Nephron (organoid): ENCODE data around the gene EBPL.

Experiments used
- H3K27ac Mint-ChIP-seq, 3 experiments: 2 replicates each; pipeline ENCODE4 v1.8.0; 2020; ENCODE audit warnings: mixed read lengths in 3 of 3, mild to moderate bottlenecking in 2 of 3, moderate library complexity in 1 of 3
- H3K27me3 Mint-ChIP-seq: 2 replicates; pipeline ENCODE4 v1.8.0; 2021; ENCODE audit warnings: low read depth, mild to moderate bottlenecking, moderate library complexity, mixed read lengths
- H3K36me3 Mint-ChIP-seq: 2 replicates; pipeline ENCODE4 v1.8.0; 2020; ENCODE audit warnings: low read depth, mixed read lengths
- H3K4me1 Mint-ChIP-seq: 2 replicates; pipeline ENCODE4 v1.8.0; 2020; ENCODE audit warnings: mixed read lengths
- H3K4me3 Mint-ChIP-seq, 3 experiments: 2 replicates each; pipeline ENCODE4 v1.8.0; 2020; ENCODE audit warnings: mild to moderate bottlenecking in 3 of 3, mixed read lengths in 3 of 3, moderate library complexity in 2 of 3
- H3K9me3 Mint-ChIP-seq: 2 replicates; pipeline ENCODE4 v1.8.0; 2020; ENCODE audit warnings: mixed read lengths
- TF ChIP-seq, protein P1 (sequence below), 3 experiments: fragments of 200-600 bp; sonication (generic); IDR thresholded peaks; one replicate each; pipeline ENCODE4 v1.5.0; 2021; ENCODE audit warnings: antibody characterized with exemption in 3 of 3; ENCODE audit not compliant: unreplicated experiment in 3 of 3

The EBPL gene

DNA sequence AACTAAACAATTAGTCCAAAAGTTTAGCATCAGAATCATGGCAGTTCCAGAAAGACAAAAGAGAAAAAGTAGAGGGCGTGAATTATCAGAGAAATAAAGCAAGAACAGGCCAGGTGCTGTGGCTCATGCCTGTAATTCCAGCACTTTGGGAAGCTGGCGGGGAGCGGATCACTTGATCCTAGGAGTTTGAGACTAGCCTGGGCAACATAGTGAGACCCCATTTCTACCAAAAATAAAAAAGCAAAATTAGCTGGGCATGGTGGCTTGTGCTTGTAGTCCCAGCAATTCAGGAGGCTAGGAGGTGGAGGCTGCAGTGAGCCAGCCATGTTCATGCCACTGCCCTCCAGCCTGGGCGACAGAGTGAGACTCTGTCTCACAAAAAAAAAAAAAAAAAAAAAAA lies 44.6 kb downstream of the EBPL start:
- Mint-ChIP-seq H3K27ac (no peak overlapping the region), H3K4me3 (no peak overlapping the region), H3K9me3 (no peaks in the 10 kb centered on the region), H3K27me3 (no peaks in the 10 kb centered on the region), H3K4me1 (peaks cover 3% of the 10 kb centered on the region), H3K36me3 (no peaks in the 10 kb centered on the region)
- TF ChIP-seq, protein P1, sequence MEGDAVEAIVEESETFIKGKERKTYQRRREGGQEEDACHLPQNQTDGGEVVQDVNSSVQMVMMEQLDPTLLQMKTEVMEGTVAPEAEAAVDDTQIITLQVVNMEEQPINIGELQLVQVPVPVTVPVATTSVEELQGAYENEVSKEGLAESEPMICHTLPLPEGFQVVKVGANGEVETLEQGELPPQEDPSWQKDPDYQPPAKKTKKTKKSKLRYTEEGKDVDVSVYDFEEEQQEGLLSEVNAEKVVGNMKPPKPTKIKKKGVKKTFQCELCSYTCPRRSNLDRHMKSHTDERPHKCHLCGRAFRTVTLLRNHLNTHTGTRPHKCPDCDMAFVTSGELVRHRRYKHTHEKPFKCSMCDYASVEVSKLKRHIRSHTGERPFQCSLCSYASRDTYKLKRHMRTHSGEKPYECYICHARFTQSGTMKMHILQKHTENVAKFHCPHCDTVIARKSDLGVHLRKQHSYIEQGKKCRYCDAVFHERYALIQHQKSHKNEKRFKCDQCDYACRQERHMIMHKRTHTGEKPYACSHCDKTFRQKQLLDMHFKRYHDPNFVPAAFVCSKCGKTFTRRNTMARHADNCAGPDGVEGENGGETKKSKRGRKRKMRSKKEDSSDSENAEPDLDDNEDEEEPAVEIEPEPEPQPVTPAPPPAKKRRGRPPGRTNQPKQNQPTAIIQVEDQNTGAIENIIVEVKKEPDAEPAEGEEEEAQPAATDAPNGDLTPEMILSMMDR (IDR thresholded peaks at IDR 0.05; ENCODE audit: unreplicated experiment in 3 of 3): no peak

DNA sequence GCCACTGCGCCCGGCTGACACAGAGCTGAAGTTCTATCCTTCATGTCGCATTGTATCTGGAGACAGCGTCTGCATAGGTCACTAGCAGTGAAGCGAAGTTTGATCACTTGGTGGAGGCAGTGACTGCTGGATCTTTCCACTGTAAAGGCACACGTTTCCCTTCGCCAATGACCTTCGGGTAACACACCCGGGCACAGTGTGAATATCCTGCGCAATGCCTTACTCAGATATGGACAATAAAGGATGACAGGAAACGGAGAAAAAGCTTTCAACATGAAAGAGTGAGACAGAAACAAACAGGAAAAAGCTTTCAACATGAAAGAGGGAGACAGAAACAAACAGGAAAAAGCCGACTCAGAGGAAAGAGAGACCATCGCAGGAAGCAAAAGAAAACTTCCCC lies 45.8 kb downstream of the EBPL start:
- Mint-ChIP-seq H3K9me3 (no peaks in the 10 kb centered on the region), H3K27ac (no peak overlapping the region), H3K4me1 (no peaks in the 10 kb centered on the region), H3K36me3 (no peaks in the 10 kb centered on the region), H3K27me3 (no peaks in the 10 kb centered on the region), H3K4me3 (no peak overlapping the region)
- TF ChIP-seq, protein P1 (IDR thresholded peaks at IDR 0.05; ENCODE audit: unreplicated experiment in 3 of 3): no peak

DNA sequence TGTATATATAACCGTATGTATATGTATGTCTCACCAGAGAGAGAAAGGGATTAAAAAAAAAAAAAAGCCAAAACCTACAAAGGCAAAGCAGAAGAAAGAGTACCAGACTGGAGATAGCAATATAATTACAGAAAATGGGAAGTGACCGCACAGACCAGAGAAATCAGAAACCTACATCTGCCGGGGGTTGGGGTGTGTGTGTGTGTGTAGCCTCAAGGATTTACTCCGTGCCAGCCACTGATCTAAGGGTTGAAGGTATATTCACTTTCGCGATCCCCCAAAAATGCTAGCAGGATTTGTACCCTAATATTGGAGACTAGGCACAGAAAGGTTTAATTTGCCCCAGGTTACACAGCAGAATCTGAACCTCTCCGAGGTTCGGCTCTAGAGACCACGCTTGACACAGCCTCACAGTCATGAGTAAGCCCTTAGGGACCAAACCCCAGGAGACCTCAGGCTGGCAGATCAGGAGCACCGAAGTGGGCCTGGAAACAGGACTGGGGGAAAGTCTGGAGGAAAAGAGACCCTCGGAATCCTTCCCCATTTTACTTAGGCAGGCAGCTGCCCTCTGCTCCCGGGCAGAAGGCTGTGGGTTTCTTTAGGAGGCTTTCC lies 48.1 kb downstream of the EBPL start:
- H3K27me3 Mint-ChIP-seq: no peaks in the 10 kb centered on the region
- H3K36me3 Mint-ChIP-seq: no peaks in the 10 kb centered on the region
- H3K27ac Mint-ChIP-seq: no peak overlapping the region
- TF ChIP-seq, protein P1 (IDR thresholded peaks at IDR 0.05; ENCODE audit: unreplicated experiment in 3 of 3): no peak
- no peaks in the 10 kb centered on the region for H3K4me1 Mint-ChIP-seq
- no peak overlapping the region for H3K4me3 Mint-ChIP-seq
- no peaks in the 10 kb centered on the region for H3K9me3 Mint-ChIP-seq

DNA sequence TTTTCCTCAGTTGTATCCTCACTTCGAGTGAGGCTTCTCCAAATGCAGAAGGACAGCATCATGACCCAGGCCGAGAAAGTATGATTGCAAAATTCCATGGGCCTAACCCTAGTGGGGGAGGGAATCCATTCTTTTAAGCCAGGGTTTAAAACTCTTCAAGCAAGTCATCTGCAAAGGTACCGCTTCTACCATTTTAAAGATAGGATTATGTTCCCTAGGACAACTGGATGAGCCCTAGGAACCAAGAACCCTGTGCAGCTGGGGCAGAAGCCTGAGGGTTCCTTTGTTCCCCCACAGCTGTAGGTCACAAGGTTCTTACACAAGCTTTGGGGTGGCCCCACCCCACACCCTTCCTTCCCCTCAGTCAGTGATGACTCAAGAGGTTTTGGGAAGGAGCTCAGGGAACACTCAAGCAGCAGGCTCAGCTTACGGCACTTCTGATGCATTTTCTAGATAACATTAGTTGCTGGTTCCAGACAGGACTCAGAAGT lies 49.4 kb downstream of the EBPL start:
- Mint-ChIP-seq H3K27me3 (no peaks in the 10 kb centered on the region), H3K36me3 (no peaks in the 10 kb centered on the region), H3K27ac (no peak overlapping the region), H3K9me3 (no peaks in the 10 kb centered on the region), H3K4me1 (no peaks in the 10 kb centered on the region), H3K4me3 (no peak overlapping the region)
- TF ChIP-seq, protein P1 (IDR thresholded peaks at IDR 0.05; ENCODE audit: unreplicated experiment in 3 of 3): no peak

DNA sequence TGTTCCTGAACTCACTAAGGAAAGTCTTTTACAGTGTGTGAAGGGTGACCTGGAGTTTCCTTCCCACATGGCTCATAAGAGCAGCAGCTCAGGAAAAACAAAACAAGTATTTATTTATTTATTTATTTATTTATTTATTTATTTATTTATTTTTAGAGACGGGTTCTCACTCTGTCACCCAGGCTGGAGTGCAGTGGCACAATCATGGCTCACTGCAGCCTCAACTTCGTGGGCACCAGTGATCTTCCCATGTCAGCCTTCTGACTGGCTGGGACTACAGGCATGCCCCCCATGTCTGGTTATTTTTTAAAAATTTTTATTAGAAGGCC lies 52.6 kb downstream of the EBPL start:
- Mint-ChIP-seq H3K27me3 (no peaks in the 10 kb centered on the region), H3K36me3 (no peaks in the 10 kb centered on the region), H3K27ac (no peak overlapping the region), H3K4me3 (no peak overlapping the region), H3K4me1 (peaks cover 5% of the 10 kb centered on the region), H3K9me3 (no peaks in the 10 kb centered on the region)
- TF ChIP-seq, protein P1 (IDR thresholded peaks at IDR 0.05; ENCODE audit: unreplicated experiment in 3 of 3): no peak

DNA sequence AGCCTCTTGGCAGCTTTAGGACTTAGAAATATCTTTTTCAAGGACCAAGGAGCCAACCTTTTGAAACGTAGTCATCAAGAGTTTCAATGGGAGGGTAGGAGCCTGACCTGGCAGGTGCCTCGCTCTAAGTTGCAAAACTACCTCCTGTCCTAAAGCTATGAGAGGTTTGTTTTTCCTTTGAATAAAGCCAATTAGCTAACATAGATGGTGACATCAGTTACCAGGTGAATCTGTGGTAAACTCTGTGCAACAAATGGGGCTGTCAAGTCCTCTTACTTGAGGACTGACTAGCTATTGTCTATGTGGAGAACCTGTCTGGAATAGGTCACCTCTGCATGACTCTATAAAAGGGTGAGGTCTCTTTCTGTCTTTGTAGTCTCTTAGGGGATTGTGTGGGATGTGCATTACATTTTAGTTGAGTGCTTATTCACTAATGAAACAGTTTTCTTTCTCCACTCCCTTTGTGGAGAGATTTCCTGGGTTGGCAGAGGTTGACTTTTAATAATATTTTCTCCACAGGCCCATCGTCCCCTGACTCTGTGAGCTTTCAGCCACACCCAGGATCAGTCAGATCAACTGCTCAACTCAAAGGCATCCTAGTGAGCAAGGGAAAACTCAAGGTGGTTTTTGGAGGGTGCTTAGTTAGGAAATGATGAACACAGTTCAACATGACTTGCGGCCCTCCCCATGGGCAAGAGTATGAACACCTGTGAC lies 53.1 kb downstream of the EBPL start:
- TF ChIP-seq, protein P1 (IDR thresholded peaks at IDR 0.05; ENCODE audit: unreplicated experiment in 3 of 3): no peak
- Mint-ChIP-seq H3K27ac (no peak overlapping the region), H3K9me3 (no peaks in the 10 kb centered on the region), H3K4me3 (no peak overlapping the region), H3K4me1 (peaks cover 5% of the 10 kb centered on the region), H3K36me3 (no peaks in the 10 kb centered on the region), H3K27me3 (no peaks in the 10 kb centered on the region)
